ENCODE measurements around the gene RTRAF.

The RTRAF gene

DNA sequence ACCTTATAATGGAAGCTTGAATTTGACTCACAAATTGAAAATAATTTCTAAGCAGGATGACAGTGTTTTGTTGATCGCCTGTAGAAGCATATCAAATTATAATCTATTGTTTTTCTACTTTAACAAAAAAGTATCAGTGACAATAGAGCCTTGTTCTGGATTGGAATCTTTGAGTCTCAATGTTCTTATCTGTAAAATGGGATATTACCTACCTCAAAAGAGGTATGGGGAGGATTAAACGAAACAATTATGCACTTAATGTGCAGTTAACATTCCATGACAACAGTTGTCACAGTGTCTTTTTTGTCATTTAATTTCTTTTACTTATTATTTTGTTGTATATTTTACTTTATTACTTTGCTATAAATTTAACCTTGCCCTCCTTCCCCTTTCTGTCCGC is 1.1 kb downstream of the RTRAF start:
- DNase-seq, result no peak

- no peak for DNase-seq
These were observed 4.1 kb downstream of the RTRAF start for GRCh38 chr14:51993285-51993920.

GRCh38 chr14:51996148-51996746 is 6.9 kb downstream of the RTRAF start:
- no peak for DNase-seq

GRCh38 chr14:51998348-51998747 is 9.0 kb downstream of the RTRAF start:
- no peak for DNase-seq

- no peak for DNase-seq
These were observed 9.7 kb downstream of the RTRAF start for GRCh38 chr14:51999084-51999483.

- DNase-seq, result no peak
These were observed 10.8 kb downstream of the RTRAF start for GRCh38 chr14:52000019-52000582.

DNA sequence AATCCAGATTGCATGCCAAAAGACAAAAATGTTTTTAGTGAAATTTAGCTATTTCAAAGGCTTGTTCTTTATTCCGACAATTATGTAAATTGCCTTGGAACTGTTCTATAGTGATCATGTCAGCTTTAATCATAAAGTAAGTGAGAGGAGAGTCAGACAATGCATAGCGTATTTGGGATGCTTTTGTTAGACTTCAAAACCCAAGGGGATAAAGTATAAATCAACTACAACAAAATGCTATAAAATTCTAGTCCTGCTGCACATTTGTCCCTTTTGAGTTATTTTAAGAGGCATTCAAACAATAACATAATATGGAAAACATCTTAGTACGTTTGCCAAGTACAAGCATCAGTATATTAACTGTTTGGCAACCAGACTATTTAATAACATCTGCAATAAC is 11.3 kb downstream of the RTRAF start:
- no peak for DNase-seq

DNA sequence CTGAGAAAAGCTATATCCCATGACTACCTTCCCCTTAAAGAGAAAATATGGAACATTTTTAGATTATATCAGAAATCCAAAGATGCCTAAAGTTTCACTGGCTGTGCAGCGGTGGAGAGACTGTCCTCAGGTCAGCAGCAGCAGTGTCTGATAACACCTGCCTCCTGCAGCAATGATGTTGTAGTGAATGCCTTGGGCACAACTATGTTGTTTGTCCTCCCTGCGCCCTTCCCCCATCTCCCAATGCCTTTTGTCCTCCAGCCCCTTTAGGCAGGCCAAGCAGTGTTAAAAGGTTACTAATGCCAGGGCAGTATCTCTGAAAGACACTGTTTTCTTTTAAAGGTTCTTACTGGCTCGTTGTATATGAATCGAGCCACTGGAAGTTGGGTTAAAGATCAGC is 13.2 kb downstream of the RTRAF start:
- DNase-seq, result no peak

- DNase-seq, result no peak
These were observed 14.0 kb downstream of the RTRAF start for GRCh38 chr14:52003324-52003723.

DNA sequence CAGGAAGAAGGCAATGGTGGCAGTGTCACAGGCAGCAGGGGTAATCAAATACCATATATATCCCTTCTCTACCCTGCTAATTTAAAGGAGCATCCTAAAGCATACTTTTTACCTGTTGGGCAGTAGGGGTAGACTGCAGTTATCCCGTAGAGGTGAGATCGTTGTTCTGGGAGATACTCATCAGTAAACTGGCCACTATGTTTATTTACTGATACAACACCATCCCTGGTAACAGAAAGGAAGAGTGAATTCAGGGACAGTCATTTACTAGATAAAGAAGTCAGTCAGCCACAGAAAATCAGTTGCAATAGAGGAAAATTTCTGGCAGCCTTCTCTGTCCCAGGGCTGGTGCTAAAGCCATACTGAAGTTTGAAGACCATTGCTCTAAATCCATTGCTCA is 16.3 kb downstream of the RTRAF start:
- no peak for DNase-seq

GRCh38 chr14:52006361-52006760 is 17.0 kb downstream of the RTRAF start:
- no peak for DNase-seq

- DNase-seq, result no peak
These were observed 17.9 kb downstream of the RTRAF start for GRCh38 chr14:52007211-52007610.

GRCh38 chr14:52007637-52008036 is 18.3 kb downstream of the RTRAF start:
- DNase-seq, result no peak

DNA sequence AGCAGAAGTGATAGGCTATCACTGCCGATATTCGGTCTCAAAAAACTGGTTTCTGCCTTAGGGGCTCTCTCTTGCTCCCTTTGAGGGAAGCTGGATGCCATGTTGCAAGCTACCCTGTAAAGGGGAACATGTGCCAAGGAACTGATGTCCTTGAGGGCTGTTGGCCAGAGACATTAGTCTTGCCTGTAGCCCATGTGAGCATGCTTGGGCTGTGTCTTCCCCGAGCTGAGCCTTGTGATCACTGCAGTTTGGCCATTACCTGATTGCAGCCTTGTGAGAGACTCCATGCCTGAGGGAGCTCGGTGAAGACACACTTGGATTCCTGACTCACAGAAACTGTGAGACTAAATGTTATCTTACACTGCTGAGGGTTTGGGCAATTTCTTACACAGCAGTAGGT is 18.8 kb downstream of the RTRAF start:
- DNase-seq, result no peak

DNA sequence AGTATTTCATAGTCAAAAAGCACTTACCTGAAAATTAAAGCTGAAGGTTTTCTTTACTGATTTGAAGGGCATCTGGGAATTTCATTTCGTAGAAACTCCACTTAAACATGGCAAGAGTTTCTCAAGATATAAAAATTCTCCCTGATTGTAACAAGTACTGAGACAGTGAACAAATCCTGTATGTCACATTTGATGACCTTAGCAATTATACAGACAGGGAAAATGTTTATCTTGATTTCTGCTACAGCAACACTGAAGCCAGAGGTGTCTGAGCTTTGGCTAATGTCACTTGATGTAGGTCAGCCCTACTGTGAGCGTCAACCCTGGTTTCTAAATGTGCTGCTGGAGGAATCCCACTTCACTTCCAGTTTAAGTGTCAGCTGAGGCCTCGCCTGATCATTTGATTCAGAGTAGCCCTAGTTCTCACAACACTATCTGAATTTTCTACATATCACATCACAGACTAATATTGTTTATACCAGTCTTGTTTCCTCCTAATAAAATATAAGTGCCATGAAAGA is 20.9 kb downstream of the RTRAF start:
- DNase-seq, result no peak

DNA sequence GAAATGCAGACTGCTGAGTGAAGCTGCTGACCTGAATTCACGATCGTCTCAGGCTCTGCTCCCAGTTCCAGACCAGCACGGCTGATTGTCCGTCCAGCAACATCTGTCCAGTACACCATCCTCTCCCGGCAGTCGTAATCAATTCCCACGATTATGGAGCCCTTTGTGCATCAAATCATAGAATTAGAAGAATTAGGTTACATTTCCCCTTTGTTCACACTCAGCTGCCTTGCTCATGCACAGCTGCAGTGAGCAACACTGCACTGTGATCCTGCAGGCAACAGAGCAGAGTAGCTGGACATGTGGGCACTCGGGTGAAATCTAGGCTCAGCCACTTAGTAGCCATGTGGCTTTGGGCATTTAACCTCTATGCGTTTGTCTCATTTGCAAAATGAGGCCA is 22.2 kb downstream of the RTRAF start:
- no peak for DNase-seq

- DNase-seq, result no peak
These were observed 23.3 kb downstream of the RTRAF start for GRCh38 chr14:52012635-52013034.

- no peak for DNase-seq
These were observed 24.7 kb downstream of the RTRAF start for GRCh38 chr14:52013984-52014600.

DNA sequence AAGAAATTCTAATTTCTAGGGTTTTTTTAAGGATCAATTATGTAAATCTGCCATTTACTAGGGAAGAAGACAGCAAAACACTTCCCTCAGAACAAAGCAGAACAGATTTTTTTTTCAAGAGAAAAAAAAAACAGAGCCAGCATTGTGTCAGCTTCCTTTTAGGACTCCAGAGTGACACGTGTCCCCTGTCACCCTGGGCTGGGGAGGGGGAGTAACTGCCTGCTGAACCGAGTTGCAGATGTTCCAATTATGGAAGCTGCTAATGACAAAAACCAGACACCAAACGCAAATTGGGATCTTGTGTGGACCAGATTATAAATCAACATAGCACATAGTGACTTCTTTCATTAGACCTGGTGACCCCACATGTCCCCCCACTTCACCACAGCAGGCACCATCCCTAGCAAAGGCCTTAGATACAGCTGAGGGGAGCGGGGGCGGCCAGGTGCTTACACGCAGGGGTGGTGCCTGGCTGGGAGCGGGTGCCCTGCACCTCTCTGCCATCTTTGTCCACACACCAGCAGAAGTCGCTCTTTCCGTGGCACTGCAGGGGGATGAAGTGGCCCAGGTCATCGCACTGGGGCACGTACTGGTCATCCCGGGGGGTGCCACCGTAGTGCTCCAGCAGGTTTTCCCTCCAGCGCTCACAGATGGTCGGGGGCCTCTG is 25.4 kb downstream of the RTRAF start:
- DNase-seq, result no peak

GRCh38 chr14:52015411-52016030 is 26.2 kb downstream of the RTRAF start:
- no peak for DNase-seq

DNA sequence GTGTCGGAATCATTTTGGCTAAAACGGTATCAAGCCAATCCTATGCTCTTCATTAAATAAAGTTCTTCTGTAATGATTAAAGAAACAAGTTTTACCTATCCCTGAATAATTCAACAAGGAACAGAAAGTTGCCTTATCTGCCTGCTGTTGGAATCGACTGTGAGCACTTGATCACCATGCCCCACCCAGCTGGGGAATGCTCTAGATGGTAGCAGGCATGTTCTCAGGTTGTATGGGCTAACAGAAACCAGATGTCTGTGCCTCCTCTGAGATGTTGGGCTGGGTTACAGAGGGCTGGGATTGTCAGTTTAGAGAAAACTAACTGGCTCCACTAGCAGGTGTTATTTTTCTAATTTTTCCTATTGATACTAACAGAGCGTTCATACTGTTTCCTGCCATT is 28.9 kb downstream of the RTRAF start:
- DNase-seq, result no peak

- no peak for DNase-seq
These were observed 29.6 kb downstream of the RTRAF start for GRCh38 chr14:52018970-52019369.
